NCI-H2171 (cell line): ENCODE data around the gene SSR3.

Experiments used
- DNase-seq: peaks from one replicate; lab custom pipeline; 2025; lab: John Stamatoyannopoulos, UW

Gene SSR3

GRCh38 chr3:156491192-156491591, 63.7 kb downstream of the SSR3 start:
- DNase-seq: no peak
